Prostate gland (tissue), 2 donors: Measurements from ENCODE around the gene OS9. TPM values are rescaled to one million over a fixed set of nuclear protein-coding genes. Genes with fewer than 3 reads are reported as not detected.
"Not testable (repeated sequence)": the region's sequence is repeated elsewhere in the genome, so short reads cannot be mapped to it uniquely, and the experiment has no call there.

Source experiments
- DNase-seq: peaks from one replicate; pipeline ENCODE4 v3.0.0-alpha.2; 2019; ENCODE audit warnings: low spot score
- H3K27ac ChIP-seq, 2 donors: fragments of 200-600 bp; sonication (generic); 2 replicates each; pipeline ENCODE4 v1.5.1; 2017 to 2019
- H3K27me3 ChIP-seq: fragments of 200-600 bp; sonication (generic); replicated peaks from 2 replicates; pipeline ENCODE4 v1.5.1; 2019; ENCODE audit not compliant: insufficient read depth
- H3K36me3 ChIP-seq, 2 donors: fragments of 200-600 bp; sonication (generic); 1 replicate in 1 of 2; 2 replicates in 1 of 2; pipeline versions ENCODE4 v1.5.1 to v1.8.1; 2017 to 2019
- H3K4me1 ChIP-seq: fragments of 200-600 bp; sonication (generic); replicated peaks from 2 replicates; pipeline ENCODE4 v1.5.1; 2019
- H3K4me3 ChIP-seq, 2 donors: fragments of 200-600 bp; sonication (generic); 2 replicates each; pipeline ENCODE4 v1.5.1; 2017 to 2019
- H3K9me3 ChIP-seq: fragments of 200-600 bp; sonication (generic); 2 replicates; pipeline ENCODE4 v1.5.1; 2017
- CTCF ChIP-seq, 4 experiments: fragments of 200-600 bp in 2 of 4; fragments of 450-650 bp in 2 of 4; sonication (generic) in 2 of 4; IDR thresholded peaks; 1 replicate in 3 of 4; 2 replicates in 1 of 4; pipeline ENCODE4 v1.5.1; 2016 to 2019; ENCODE audit warnings: antibody characterized with exemption in 4 of 4, mild to moderate bottlenecking in 2 of 4, moderate library complexity in 2 of 4
- POLR2A ChIP-seq: fragments of 450-650 bp; IDR thresholded peaks from one replicate; pipeline ENCODE4 v1.6.1; 2016; ENCODE audit warnings: antibody characterized with exemption, mild to moderate bottlenecking
- POLR2AphosphoS5 ChIP-seq: sonication (generic); formaldehyde crosslinking; IDR thresholded peaks from one replicate; pipeline ENCODE4 v1.6.1; 2017; ENCODE audit warnings: antibody characterized with exemption
- WGBS: methylation state at CpG from one replicate; pipeline ENCODE4 v1.1.5; 2018; 5-methylcytosine and 5-hydroxymethylcytosine counted together
- intact Hi-C: fragments of 100-400 bp; cut with DNase I; formaldehyde crosslinking; loops from one replicate; pipeline ENCODE4 v1.14.2; 2022
- total RNA-seq, 2 donors: library from RNA; depleted of rRNA; stranded (reverse); fragments of >200 nt; gene quantifications; one replicate each; pipeline ENCODE4 v1.1.0, GENCODE V29; 2016

The OS9 gene
- total RNA-seq, 2 donors from 2014 or later, result 210 to 321 TPM

GRCh38 chr12:57718641-57719528 is 25.0 kb downstream of the OS9 start:
- TF ChIP-seq CTCF (IDR thresholded peaks at IDR 0.05), result no peak
- no peak for TF ChIP-seq POLR2A
- no peaks in the 10 kb centered on the region for H3K4me1 ChIP-seq
- H3K4me3 ChIP-seq, result no peak overlapping the region
- no peak overlapping the region for H3K27ac ChIP-seq
- peaks cover 11 to 26% of the 10 kb centered on the region in 2 donors for H3K36me3 ChIP-seq
- no peaks in the 10 kb centered on the region for H3K9me3 ChIP-seq
- no peaks in the 10 kb centered on the region for H3K27me3 ChIP-seq
- no peak for DNase-seq
- 98% methylated on average over 15 of the region's 15 CpGs for WGBS
- intact Hi-C loops, result no loop called here

GRCh38 chr12:57719777-57720605 is 26.1 kb downstream of the OS9 start:
- no peaks in the 10 kb centered on the region for H3K4me1 ChIP-seq
- TF ChIP-seq CTCF (IDR thresholded peaks at IDR 0.05) (no peak), POLR2AphosphoS5 (no peak), POLR2A (no peak)
- H3K4me3 ChIP-seq, result no peak overlapping the region
- no peak overlapping the region for H3K27ac ChIP-seq
- WGBS, result 93% methylated on average over 20 of the region's 20 CpGs
- H3K9me3 ChIP-seq, result no peaks in the 10 kb centered on the region
- intact Hi-C loops, result no loop called here
- H3K36me3 ChIP-seq, result peaks cover 11 to 26% of the 10 kb centered on the region in 2 donors
- no peak for DNase-seq
- no peaks in the 10 kb centered on the region for H3K27me3 ChIP-seq

- Histone ChIP-seq H3K4me1 (no peaks in the 10 kb centered on the region), H3K27ac (no peak overlapping the region), H3K4me3 (no peak overlapping the region), H3K9me3 (no peaks in the 10 kb centered on the region), H3K36me3 (peaks cover 11 to 25% of the 10 kb centered on the region in 2 donors), H3K27me3 (no peaks in the 10 kb centered on the region)
- TF ChIP-seq POLR2A (no peak), POLR2AphosphoS5 (no peak)
- intact Hi-C loops, result no loop called here
- no peak for DNase-seq
- 86% methylated on average over 11 of the region's 11 CpGs for WGBS
These were observed 27.0 kb downstream of the OS9 start for GRCh38 chr12:57720606-57721595.

DNA sequence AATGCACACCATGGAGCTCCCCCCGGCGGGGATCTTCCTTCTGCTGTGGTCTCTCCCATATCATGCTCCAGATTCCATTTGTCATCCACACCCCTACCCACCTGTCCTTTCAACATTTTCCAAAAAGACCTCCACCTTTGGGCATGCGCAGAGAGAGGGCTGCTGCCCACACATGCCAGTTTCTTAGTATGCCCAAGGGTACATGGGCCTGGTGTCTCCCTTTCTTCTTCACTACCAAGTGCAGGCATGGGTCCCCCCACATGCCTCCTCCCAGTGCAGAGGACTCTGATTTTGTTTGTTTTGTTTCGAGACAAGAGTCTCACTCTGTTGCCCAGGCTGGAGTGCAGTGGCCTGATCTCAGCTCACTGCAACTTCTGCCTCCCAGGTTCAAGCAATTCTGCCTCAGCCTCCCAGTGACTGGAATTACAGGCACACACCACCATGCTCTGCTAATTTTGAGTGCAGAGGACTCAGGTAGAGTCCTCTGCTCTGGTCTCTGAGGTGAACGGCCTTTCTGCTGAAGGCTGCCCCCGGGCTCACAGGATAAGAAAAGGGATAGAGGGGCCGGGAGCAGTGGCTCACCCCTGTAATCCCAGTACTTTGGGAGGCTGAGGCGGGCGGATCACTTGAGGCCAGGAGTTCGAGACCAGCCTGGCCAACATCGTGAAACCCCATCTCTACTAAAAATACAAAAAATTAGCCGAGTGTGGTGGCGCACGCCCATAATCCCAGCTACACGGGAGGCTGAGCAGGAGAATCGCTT is 28.1 kb downstream of the OS9 start:
- H3K27me3 ChIP-seq, DNase-seq, H3K27ac ChIP-seq, H3K9me3 ChIP-seq, H3K4me3 ChIP-seq, intact Hi-C loops, H3K4me1 ChIP-seq: not testable (repeated sequence)
- 89% methylated on average over 16 of the region's 16 CpGs for WGBS
- H3K36me3 ChIP-seq, result peaks cover 7 to 17% of the 10 kb centered on the region in 2 donors
